Measurements from ENCODE around the gene MMEL1. TPM values are rescaled to one million over a fixed set of nuclear protein-coding genes. Genes with fewer than 3 reads are reported as not detected.

Gene MMEL1
- total RNA-seq, 1 experiment from 2014 or later, result 0.46 TPM

- ATAC-seq, result no peak
- Histone ChIP-seq H3K36me3 (ENCODE audit: control insufficient read depth, insufficient read depth, low read length) (no peaks in the 10 kb centered on the region), H3K27ac (ENCODE audit: low read length) (no peak overlapping the region), H3K4me1 (ENCODE audit: control insufficient read depth, insufficient read depth, low read length) (no peaks in the 10 kb centered on the region), H3K27me3 (ENCODE audit: control insufficient read depth, insufficient read depth, low read length) (no peaks in the 10 kb centered on the region), H3K9me3 (ENCODE audit: control insufficient read depth, insufficient read depth, low read depth, low read length) (no peaks in the 10 kb centered on the region), H3K4me3 (ENCODE audit: low read depth in 2 of 2, low read length in 2 of 2) (no peak overlapping the region)
- no TSS peak for BruUV-seq (replicated peaks)
- in situ Hi-C loops (cut with HindIII; ENCODE audit: low pct_unique_long_range_greater_than_20kb, low sequenced_read_pairs) (no loop called here), intact Hi-C loops (cut with micrococcal nuclease; ENCODE audit: unreplicated experiment) (no loop called here)
- DNase-seq (ENCODE audit: low read depth, low spot score), result no peak
- CTCF ChIA-PET, result no interaction called here
- TF ChIP-seq POLR2AphosphoS5 (IDR thresholded peaks at IDR 0.05; ENCODE audit: low read depth, low read length) (no peak), REST (IDR thresholded peaks at IDR 0.05; ENCODE audit: insufficient read depth in 1 of 2, low read depth in 2 of 2, low read length in 1 of 2) (no peak), SIN3A (IDR thresholded peaks at IDR 0.05; ENCODE audit: borderline replicate concordance, insufficient read depth, low read depth, low read length) (no peak), TCF7L2 (IDR thresholded peaks at IDR 0.05; ENCODE audit: low read depth, low read length) (no peak), CTCF (IDR thresholded peaks at IDR 0.05) (no peak)
- POLR2A ChIA-PET, result no interaction called here
These were observed 65.6 kb downstream of the MMEL1 start for GRCh38 chr1:2567083-2567679.

- Histone ChIP-seq H3K9me3 (ENCODE audit: control insufficient read depth, insufficient read depth, low read depth, low read length) (no peaks in the 10 kb centered on the region), H3K27ac (ENCODE audit: low read length) (no peak overlapping the region), H3K4me1 (ENCODE audit: control insufficient read depth, insufficient read depth, low read length) (no peaks in the 10 kb centered on the region), H3K27me3 (ENCODE audit: control insufficient read depth, insufficient read depth, low read length) (no peaks in the 10 kb centered on the region), H3K36me3 (ENCODE audit: control insufficient read depth, insufficient read depth, low read length) (no peaks in the 10 kb centered on the region), H3K4me3 (ENCODE audit: low read depth in 2 of 2, low read length in 2 of 2) (no peak overlapping the region)
- in situ Hi-C loops (cut with HindIII; ENCODE audit: low pct_unique_long_range_greater_than_20kb, low sequenced_read_pairs), result no loop called here
- ATAC-seq (0 out of 2 replicates have a peak, but pooled peaks have one; percentile 27), DNase-seq (ENCODE audit: low read depth, low spot score) (no peak)
- ChIA-PET CTCF (no interaction called here), POLR2A (no interaction called here)
- TF ChIP-seq REST (IDR thresholded peaks at IDR 0.05; ENCODE audit: insufficient read depth in 1 of 2, low read depth in 2 of 2, low read length in 1 of 2) (no peak), SIN3A (IDR thresholded peaks at IDR 0.05; ENCODE audit: borderline replicate concordance, insufficient read depth, low read depth, low read length) (no peak), CTCF (IDR thresholded peaks at IDR 0.05) (no peak), POLR2AphosphoS5 (IDR thresholded peaks at IDR 0.05; ENCODE audit: low read depth, low read length) (no peak), TCF7L2 (IDR thresholded peaks at IDR 0.05; ENCODE audit: low read depth, low read length) (no peak)
- no TSS peak for BruUV-seq (replicated peaks)
- intact Hi-C loops (cut with micrococcal nuclease; ENCODE audit: unreplicated experiment), result no loop called here
These were observed 66.4 kb downstream of the MMEL1 start for GRCh38 chr1:2566101-2567045.

Data from Panc1 (cell line).